Keratinocyte (primary cell): ENCODE results near the gene TULP1. TPM values are rescaled to one million over a fixed set of nuclear protein-coding genes. Genes with fewer than 3 reads are reported as not detected.
A peak's percentile ranks its signal among the peaks of the same experiment; 100 is the strongest.

Experiments used
- DNase-seq: peaks from one replicate; pipeline ENCODE4 v3.0.0-alpha.2; 2011; ENCODE audit warnings: low read depth, missing footprints, low spot score
- FAIRE-seq: peaks from 2 replicates; lab custom pipeline; 2011; peaks lifted over from hg19 to GRCh38; lab: Jason Lieb, UNC
- H2AFZ ChIP-seq: 2 replicates; pipeline ENCODE4 v1.6.0; 2012; ENCODE audit warnings: low read length, control low read depth, inconsistent platforms; ENCODE audit not compliant: control insufficient read depth
- H3K27ac ChIP-seq: 2 replicates; pipeline ENCODE4 v1.5.1; 2011; ENCODE audit warnings: low read length; ENCODE audit not compliant: control insufficient read depth, insufficient read depth
- H3K27me3 ChIP-seq: 3 replicates; pipeline ENCODE4 v1.6.0; 2011; ENCODE audit warnings: low read length; ENCODE audit not compliant: control insufficient read depth, insufficient read depth; ENCODE audit errors: extremely low read depth
- H3K36me3 ChIP-seq, 2 experiments: 2 replicates in 1 of 2; 3 replicates in 1 of 2; pipeline ENCODE4 v1.5.1; 2011; ENCODE audit warnings: low read length in 2 of 2, mild to moderate bottlenecking in 1 of 2; ENCODE audit not compliant: control insufficient read depth in 2 of 2, insufficient read depth in 2 of 2; ENCODE audit errors: extremely low read depth in 1 of 2
- H3K4me1 ChIP-seq: 3 replicates; pipeline ENCODE4 v1.5.1; 2011; ENCODE audit warnings: low read length; ENCODE audit not compliant: control insufficient read depth, insufficient read depth; ENCODE audit errors: extremely low read depth
- H3K4me2 ChIP-seq: 3 replicates; pipeline ENCODE4 v1.6.0; 2011; ENCODE audit warnings: low read depth, low read length; ENCODE audit not compliant: control insufficient read depth, insufficient read depth; ENCODE audit errors: extremely low read depth
- H3K4me3 ChIP-seq, 3 experiments: fragments of 200-600 bp in 1 of 3; sonication (generic) in 1 of 3; 2 replicates in 2 of 3; 3 replicates in 1 of 3; pipeline ENCODE4 v1.5.1; 2011 to 2016; ENCODE audit warnings: low read length in 3 of 3, mild to moderate bottlenecking in 3 of 3, control low read depth in 2 of 3, inconsistent platforms in 1 of 3, low read depth in 1 of 3, mixed read lengths in 1 of 3, mixed run types in 1 of 3, moderate library complexity in 1 of 3; ENCODE audit not compliant: control insufficient read depth in 2 of 3, insufficient read depth in 2 of 3; ENCODE audit errors: extremely low read depth in 1 of 3
- H3K79me2 ChIP-seq: 2 replicates; pipeline ENCODE4 v1.6.0; 2012; ENCODE audit warnings: low read length; ENCODE audit not compliant: control insufficient read depth, insufficient read depth
- H3K9ac ChIP-seq: 3 replicates; pipeline ENCODE4 v1.6.0; 2011; ENCODE audit warnings: low read length; ENCODE audit not compliant: control insufficient read depth, insufficient read depth; ENCODE audit errors: extremely low read depth
- H3K9me1 ChIP-seq: 3 replicates; pipeline ENCODE4 v1.6.0; 2011; ENCODE audit warnings: low read length; ENCODE audit not compliant: control insufficient read depth, insufficient read depth; ENCODE audit errors: extremely low read depth
- H3K9me3 ChIP-seq: 2 replicates; pipeline ENCODE4 v1.5.1; 2012; ENCODE audit warnings: low read depth, low read length; ENCODE audit not compliant: control insufficient read depth
- H4K20me1 ChIP-seq: 3 replicates; pipeline ENCODE4 v1.6.0; 2011; ENCODE audit warnings: low read length; ENCODE audit not compliant: control insufficient read depth, insufficient read depth; ENCODE audit errors: extremely low read depth
- EZH2 ChIP-seq: IDR thresholded peaks from one replicate; pipeline ENCODE4 v1.6.1; 2012; ENCODE audit warnings: inconsistent platforms, mild to moderate bottlenecking, low read length, moderate library complexity
- dilution Hi-C: fragments of 300-500 bp; cut with MboI; formaldehyde crosslinking; loops from one replicate; pipeline ENCODE4 v1.7.0; 2020; ENCODE audit warnings: low sequenced_read_pairs; ENCODE audit not compliant: extremely low pct_ligation_motif_present
- polyA plus RNA-seq, 5 experiments: library from polyadenylated mRNA; depleted of rRNA in 3 of 5; stranded (reverse) in 3 of 5; stranded (forward) in 1 of 5; unstranded in 1 of 5; fragments of >200 nt; gene quantifications; 1 replicate in 1 of 5; 2 replicates in 3 of 5; 3 replicates in 1 of 5; pipeline versions ENCODE4 v1.2.1 to v1.2.3, GENCODE V29; 2011 to 2012; ENCODE audit warnings: missing spikeins in 2 of 5, low read depth in 1 of 5, low replicate concordance in 1 of 5
- TF ChIP-seq, protein P1 (sequence below), 3 experiments: IDR thresholded peaks in 1 of 3; conservative IDR thresholded peaks in 1 of 3; optimal IDR thresholded peaks in 1 of 3; 2 replicates in 2 of 3; 3 replicates in 1 of 3; pipeline versions ENCODE3 to v1.5.1; 2011; ENCODE audit warnings: low read length in 3 of 3, mild to moderate bottlenecking in 3 of 3, moderate library complexity in 2 of 3, control low read depth in 1 of 3, inconsistent platforms in 1 of 3; ENCODE audit not compliant: insufficient read depth in 2 of 3; ENCODE audit errors: extremely low read depth in 1 of 3

TULP1 gene
- polyA plus RNA-seq, 1 donor (not counting 4 experiments of a cell fraction or from before 2014, with no cell fraction given): not detected

DNA sequence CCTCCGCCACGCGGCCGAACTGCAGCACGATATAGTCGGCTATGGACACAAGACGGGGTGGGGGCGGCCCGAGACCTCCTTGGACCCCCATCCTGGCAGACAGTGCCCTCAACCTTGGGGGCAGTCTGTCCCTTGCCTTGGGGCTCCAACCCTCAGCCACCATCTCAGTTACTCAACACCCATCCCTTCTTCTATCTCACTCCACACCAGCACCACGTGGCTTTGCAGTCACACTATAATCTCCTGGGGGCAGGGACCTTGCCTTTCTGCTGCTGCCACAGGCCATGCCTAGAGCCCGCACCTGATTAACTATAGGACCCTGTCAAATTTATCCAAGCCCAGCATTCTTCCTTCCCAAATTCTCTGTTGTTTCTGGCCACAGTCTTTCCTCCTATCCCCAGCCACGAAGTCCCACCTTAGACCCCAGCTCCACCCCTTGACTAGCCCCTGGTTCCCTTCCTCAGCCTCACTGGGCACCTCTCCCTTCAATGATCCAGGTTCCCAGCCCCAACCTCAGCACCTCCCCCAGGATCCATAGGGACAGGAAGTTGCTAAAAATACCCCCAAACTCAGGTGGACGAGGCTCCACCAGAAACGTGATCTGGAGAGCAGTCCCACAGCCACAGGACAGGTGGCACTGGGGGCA, 14.2 kb downstream of the TULP1 start:
- Histone ChIP-seq H3K9me3 (no peaks in the 10 kb centered on the region), H3K4me2 (peak overlapping the region; percentile 80), H3K27ac (no peak overlapping the region), H3K4me3 (peak overlapping the region; percentile 60 to 74 (median 70)), H3K9me1 (no peaks in the 10 kb centered on the region), H2AFZ (no peak overlapping the region), H3K4me1 (peaks cover 31% of the 10 kb centered on the region), H3K27me3 (no peaks in the 10 kb centered on the region), H3K36me3 (peaks cover 0 to 5% of the 10 kb centered on the region in 2 experiments), H4K20me1 (no peaks in the 10 kb centered on the region), H3K9ac (peak overlapping the region; percentile 83), H3K79me2 (peaks cover 27% of the 10 kb centered on the region)
- no peak for FAIRE-seq
- DNase-seq: no peak
- TF ChIP-seq EZH2: no peak
- TF ChIP-seq, protein P1, sequence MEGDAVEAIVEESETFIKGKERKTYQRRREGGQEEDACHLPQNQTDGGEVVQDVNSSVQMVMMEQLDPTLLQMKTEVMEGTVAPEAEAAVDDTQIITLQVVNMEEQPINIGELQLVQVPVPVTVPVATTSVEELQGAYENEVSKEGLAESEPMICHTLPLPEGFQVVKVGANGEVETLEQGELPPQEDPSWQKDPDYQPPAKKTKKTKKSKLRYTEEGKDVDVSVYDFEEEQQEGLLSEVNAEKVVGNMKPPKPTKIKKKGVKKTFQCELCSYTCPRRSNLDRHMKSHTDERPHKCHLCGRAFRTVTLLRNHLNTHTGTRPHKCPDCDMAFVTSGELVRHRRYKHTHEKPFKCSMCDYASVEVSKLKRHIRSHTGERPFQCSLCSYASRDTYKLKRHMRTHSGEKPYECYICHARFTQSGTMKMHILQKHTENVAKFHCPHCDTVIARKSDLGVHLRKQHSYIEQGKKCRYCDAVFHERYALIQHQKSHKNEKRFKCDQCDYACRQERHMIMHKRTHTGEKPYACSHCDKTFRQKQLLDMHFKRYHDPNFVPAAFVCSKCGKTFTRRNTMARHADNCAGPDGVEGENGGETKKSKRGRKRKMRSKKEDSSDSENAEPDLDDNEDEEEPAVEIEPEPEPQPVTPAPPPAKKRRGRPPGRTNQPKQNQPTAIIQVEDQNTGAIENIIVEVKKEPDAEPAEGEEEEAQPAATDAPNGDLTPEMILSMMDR (optimal IDR thresholded peaks at IDR 0.05 in 1 of 3, IDR thresholded peaks at IDR 0.05 in 1 of 3, conservative IDR thresholded peaks at IDR 0.05 in 1 of 3; ENCODE audit: extremely low read depth in 1 of 3, insufficient read depth in 2 of 3, low read length in 3 of 3): no peak
- dilution Hi-C loops: no loop called here

DNA sequence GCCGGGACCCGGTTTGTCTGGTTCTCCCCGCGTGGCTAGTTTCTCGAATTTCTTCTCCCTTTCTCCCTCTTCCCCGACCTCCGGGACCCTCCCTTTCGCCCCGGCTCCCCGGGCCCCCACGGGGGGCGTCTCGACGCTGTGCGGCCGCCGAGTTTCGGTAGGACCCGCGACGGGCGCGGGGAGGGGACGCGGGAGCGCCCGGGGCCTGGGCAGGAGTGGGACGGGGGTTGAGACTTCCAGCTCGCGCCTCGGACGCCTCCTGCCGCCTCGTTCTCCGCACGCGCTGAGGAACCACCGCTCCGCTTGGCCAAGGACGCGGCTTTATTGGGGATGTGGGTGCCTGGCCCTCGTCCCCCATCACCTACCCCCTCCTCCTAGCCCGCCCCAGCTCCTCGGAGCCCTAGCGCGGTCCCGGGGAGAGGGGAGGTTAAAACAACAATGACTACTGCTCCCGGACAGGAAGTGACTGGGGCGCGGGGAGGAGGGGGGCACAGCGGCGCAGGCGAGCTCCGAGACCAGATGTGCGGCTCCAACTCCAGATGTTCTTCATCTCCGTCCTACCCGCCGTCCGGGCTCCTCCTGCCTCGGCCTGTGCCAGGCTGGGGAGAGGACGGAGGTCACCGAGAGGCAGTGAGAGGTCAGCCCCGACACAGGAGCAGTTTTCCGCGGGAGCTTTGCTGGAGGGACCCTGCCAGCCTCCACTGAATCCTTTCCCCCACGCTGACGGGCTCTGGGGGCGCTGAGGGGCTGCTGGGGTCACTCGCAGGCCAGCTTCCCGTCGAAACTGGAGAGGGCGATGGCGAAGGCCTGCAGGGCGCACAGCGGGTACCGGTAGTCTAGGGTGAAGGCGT, 14.9 kb downstream of the TULP1 start:
- Histone ChIP-seq H2AFZ (peak overlapping the region; percentile 51), H3K27ac (peak overlapping the region; percentile 79), H3K9ac (peak overlapping the region; percentile 83), H3K36me3 (peaks cover 2 to 7% of the 10 kb centered on the region in 2 experiments), H4K20me1 (no peaks in the 10 kb centered on the region), H3K4me1 (peaks cover 32% of the 10 kb centered on the region), H3K4me3 (peak overlapping the region; percentile 60 to 74 (median 70)), H3K9me1 (no peaks in the 10 kb centered on the region), H3K27me3 (no peaks in the 10 kb centered on the region), H3K9me3 (no peaks in the 10 kb centered on the region), H3K4me2 (peak overlapping the region; percentile 80), H3K79me2 (peaks cover 34% of the 10 kb centered on the region)
- TF ChIP-seq EZH2: no peak
- TF ChIP-seq, protein P1 (optimal IDR thresholded peaks at IDR 0.05 in 1 of 3, IDR thresholded peaks at IDR 0.05 in 1 of 3, conservative IDR thresholded peaks at IDR 0.05 in 1 of 3; ENCODE audit: extremely low read depth in 1 of 3, insufficient read depth in 2 of 3, low read length in 3 of 3): peak in 1 of 3 experiments; percentile 3
- dilution Hi-C loops: no loop called here
- FAIRE-seq (no peak), DNase-seq (no peak)
